ENCODE results near the gene PROKR1.
"Not testable (repeated sequence)": the region's sequence is repeated elsewhere in the genome, so short reads cannot be mapped to it uniquely, and the experiment has no call there.

Gene PROKR1

DNA sequence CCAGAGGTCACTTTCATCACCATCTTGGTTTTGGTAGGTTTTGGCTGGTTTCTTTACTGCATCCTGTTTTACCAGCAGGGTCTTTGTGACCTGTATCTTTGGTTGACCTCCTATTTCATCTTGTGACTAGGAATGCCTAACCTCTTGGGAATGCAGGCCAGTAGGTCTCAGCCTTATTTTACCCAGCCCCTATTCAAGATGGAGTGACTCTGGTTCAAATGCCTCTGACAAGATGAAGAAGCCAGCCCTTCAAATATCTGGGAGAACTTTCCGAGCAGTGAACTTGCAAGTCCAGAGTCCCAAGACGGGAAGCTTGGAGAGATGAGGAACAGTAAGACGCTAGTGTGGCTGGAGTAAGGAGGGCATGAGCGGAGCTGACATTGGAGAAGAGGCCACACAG, 28.6 kb downstream of the PROKR1 start:
- H3K9me3 ChIP-seq (ENCODE audit: control insufficient read depth, insufficient read depth, low read length) = no peaks in the 10 kb centered on the region; the same call in none of the 2 replicates

DNA sequence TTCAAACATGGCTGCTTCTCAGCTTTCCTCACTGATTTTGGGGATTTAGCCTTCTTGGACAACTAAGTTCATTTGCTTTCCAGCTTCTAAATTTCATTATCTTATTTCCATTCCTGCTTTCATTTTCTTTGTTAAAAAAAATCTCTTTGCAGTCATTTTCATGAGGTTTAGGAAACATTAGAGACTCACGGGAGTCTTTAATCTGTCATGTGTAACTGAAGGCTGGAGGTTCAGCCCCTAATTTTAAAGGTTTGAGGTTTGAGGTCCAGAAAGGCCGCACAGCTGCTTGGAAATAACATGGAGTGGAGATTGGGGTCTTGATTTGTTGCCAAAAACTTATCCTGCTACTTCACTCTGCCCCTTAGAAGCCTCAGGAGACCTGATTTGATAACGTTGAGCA, 30.3 kb downstream of the PROKR1 start:
- H3K9me3 ChIP-seq (ENCODE audit: control insufficient read depth, insufficient read depth, low read length) = no peaks in the 10 kb centered on the region; the same call in none of the 2 replicates
- H3K9ac ChIP-seq (ENCODE audit: low read depth, low read length) = no peak overlapping the region
- H3K4me1 ChIP-seq (ENCODE audit: insufficient read depth, low read length) = 0 out of 2 replicates have a peak, but pooled peaks cover 3% of the 10 kb centered on the region
- no peaks in the 10 kb centered on the region for H3K36me3 ChIP-seq (ENCODE audit: insufficient read depth, low read length)

More for the DNA sequence above, 28.6 kb downstream of the PROKR1 start:
- no peaks in the 10 kb centered on the region for H3K36me3 ChIP-seq (ENCODE audit: insufficient read depth, low read length)
- H3K9ac ChIP-seq (ENCODE audit: low read depth, low read length) = no peak overlapping the region
- H3K4me1 ChIP-seq (ENCODE audit: insufficient read depth, low read length) = 0 out of 2 replicates have a peak, but pooled peaks cover 3% of the 10 kb centered on the region

GRCh38 chr2:68675470-68675869, 32.1 kb downstream of the PROKR1 start:
- H3K9me3 ChIP-seq (ENCODE audit: control insufficient read depth, insufficient read depth, low read length) = peaks cover 2% of the 10 kb centered on the region
- no peak overlapping the region for H3K9ac ChIP-seq (ENCODE audit: low read depth, low read length)
- H3K36me3 ChIP-seq (ENCODE audit: insufficient read depth, low read length) = no peaks in the 10 kb centered on the region
- peaks cover 6% of the 10 kb centered on the region; the same call in 1 of the 2 replicates for H3K4me1 ChIP-seq (ENCODE audit: insufficient read depth, low read length)

DNA sequence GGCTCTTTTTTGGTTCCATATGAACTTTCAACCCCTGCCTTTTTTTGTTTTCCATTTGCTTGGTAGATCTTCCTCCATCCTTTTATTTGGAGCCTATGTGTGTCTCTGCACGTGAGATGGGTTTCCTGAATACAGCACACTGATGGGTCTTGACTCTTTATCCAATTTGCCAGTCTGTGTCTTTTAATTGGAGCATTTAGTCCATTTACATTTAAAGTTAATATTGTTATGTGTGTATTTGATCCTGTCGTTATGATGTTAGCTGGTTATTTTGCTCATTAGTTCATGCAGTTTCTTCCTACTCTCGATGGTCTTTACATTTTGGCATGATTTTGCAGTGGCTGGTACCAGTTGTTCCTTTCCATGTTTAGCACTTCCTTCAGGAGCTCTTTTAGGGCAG, 34.5 kb downstream of the PROKR1 start:
- not testable (repeated sequence) for H3K9me3 ChIP-seq (ENCODE audit: control insufficient read depth, insufficient read depth, low read length); H3K36me3 ChIP-seq (ENCODE audit: insufficient read depth, low read length); H3K9ac ChIP-seq (ENCODE audit: low read depth, low read length); H3K4me1 ChIP-seq (ENCODE audit: insufficient read depth, low read length)

DNA sequence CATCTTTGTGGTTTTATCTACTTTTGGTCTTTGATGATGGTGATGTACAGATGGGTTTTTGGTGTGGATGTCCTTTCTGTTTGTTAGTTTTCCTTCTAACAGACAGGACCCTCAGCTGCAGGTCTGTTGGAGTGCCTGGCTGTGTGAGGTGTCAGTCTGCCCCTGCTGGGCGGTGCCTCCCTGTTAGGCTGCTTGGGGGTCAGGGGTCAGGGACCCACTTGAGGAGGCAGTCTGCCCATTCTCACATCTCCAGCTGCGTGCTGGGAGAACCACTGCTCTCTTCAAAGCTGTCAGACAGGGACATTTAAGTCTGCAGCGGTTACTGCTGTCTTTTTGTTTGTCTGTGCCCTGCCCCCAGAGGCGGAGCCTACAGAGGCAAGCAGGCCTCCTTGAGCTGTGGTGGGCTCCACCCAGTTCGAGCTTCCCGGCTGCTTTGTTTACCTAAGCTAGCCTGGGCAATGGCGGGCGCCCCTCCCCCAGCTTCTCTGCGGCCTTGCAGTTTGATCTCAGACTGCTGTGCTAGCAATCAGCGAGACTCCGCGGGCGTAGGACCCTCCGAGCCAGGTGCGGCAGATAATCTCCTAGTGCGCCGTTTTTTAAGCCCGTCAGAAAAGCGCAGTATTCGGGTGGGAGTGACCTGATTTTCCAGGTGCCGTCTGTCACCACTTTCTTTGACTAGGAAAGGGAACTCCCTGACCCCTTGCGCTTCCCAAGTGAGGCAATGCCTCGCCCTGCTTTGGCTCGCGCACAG, 36.0 kb downstream of the PROKR1 start:
- peak overlapping the region; percentile 44; the same call in 1 of the 2 replicates for H3K9ac ChIP-seq (ENCODE audit: low read depth, low read length)
- H3K9me3 ChIP-seq (ENCODE audit: control insufficient read depth, insufficient read depth, low read length); H3K4me1 ChIP-seq (ENCODE audit: insufficient read depth, low read length); H3K36me3 ChIP-seq (ENCODE audit: insufficient read depth, low read length): not testable (repeated sequence)

- H3K36me3 ChIP-seq (ENCODE audit: insufficient read depth, low read length) = not testable (repeated sequence)
- peak overlapping the region; percentile 45; the same call in 1 of the 2 replicates for H3K9ac ChIP-seq (ENCODE audit: low read depth, low read length)
Measured at GRCh38 chr2:68679917-68680267, 36.5 kb downstream of the PROKR1 start.

GRCh38 chr2:68684197-68684596, 40.8 kb downstream of the PROKR1 start:
- H3K4me1 ChIP-seq (ENCODE audit: insufficient read depth, low read length) = peaks cover 11% of the 10 kb centered on the region
- H3K9me3 ChIP-seq (ENCODE audit: control insufficient read depth, insufficient read depth, low read length) = peaks cover 3% of the 10 kb centered on the region; the same call in 1 of the 2 replicates
- peaks cover 6% of the 10 kb centered on the region for H3K36me3 ChIP-seq (ENCODE audit: insufficient read depth, low read length)
- H3K9ac ChIP-seq (ENCODE audit: low read depth, low read length) = no peak overlapping the region

More at GRCh38 chr2:68679917-68680267, 36.5 kb downstream of the PROKR1 start:
- H3K4me1 ChIP-seq (ENCODE audit: insufficient read depth, low read length); H3K9me3 ChIP-seq (ENCODE audit: control insufficient read depth, insufficient read depth, low read length): not testable (repeated sequence)

DNA sequence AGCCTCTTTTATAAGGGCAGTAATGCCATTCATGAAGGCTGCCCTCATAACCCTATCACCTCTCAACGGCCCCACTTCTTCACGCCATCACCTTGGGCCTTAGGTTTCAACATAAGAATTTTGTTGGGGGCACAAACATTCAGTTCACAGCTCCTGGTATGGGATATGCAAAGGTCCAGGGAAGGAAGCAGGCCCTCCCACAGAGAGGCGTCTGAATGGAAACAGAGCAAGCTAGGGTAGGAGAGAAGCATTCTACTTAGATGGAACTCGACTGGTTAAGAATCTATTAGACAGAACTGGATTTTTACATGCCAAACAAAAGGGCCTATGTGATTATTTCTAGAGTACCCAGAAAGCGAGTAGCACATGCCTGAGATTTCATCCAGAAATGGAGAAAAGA, 42.8 kb downstream of the PROKR1 start:
- H3K9ac ChIP-seq (ENCODE audit: low read depth, low read length) = no peak overlapping the region
- peaks cover 20% of the 10 kb centered on the region for H3K4me1 ChIP-seq (ENCODE audit: insufficient read depth, low read length)

GRCh38 chr2:68687018-68687417, 43.6 kb downstream of the PROKR1 start:
- Histone ChIP-seq H3K9ac (ENCODE audit: low read depth, low read length) (no peak overlapping the region), H3K4me1 (ENCODE audit: insufficient read depth, low read length) (peaks cover 20% of the 10 kb centered on the region), H3K9me3 (ENCODE audit: control insufficient read depth, insufficient read depth, low read length) (no peaks in the 10 kb centered on the region; the same call in 1 of the 2 replicates), H3K36me3 (ENCODE audit: insufficient read depth, low read length) (no peaks in the 10 kb centered on the region)

More for the DNA sequence above, 42.8 kb downstream of the PROKR1 start:
- H3K36me3 ChIP-seq (ENCODE audit: insufficient read depth, low read length) = peaks cover 6% of the 10 kb centered on the region
- H3K9me3 ChIP-seq (ENCODE audit: control insufficient read depth, insufficient read depth, low read length) = no peaks in the 10 kb centered on the region; the same call in 1 of the 2 replicates

DNA sequence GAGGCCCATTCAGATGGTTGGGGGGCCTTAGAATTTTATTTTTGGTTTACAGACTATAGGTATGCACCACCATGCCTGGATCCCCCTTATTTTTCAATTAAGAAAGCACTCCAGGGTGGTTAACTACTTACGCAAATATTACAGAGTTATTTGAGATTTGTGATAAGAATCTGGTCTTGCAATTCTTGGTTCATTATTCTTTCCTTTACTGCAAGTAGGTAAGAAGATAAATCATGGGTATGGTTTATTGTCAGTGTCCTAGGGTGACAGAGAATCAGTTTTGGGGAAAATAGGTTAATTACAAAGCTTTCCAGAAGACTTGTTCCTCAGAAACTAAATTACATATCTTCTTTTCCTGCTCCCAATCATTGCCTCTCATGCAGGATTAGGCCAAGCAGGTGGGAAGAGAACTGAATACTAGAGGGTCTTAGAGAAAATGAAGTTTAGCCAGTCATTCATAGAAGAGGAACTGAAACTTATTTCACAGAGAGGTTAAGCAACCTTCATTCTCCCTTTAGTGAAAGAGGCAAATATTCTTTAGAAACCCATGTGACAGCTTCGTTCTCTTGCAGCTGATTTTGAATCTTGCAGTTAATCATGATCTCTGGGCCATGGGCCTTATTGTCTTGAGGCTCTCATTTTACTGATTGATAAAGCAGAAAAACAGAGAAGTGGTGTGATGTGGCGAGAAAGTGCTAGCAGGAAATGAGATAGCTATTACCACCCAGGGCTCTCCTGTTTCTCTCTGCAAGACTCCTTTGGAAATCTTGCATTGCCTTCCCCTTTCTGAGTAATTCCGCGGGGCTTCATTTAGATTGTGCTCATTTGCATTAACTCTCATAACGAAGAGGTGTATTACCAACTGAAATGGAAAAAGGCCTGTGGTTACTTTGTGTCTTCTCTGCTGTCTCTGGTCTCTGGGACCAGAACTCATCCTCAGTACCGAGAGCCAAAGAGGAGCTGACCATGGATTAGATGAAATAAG, 46.5 kb downstream of the PROKR1 start:
- Histone ChIP-seq H3K9me3 (ENCODE audit: control insufficient read depth, insufficient read depth, low read length) (no peaks in the 10 kb centered on the region; the same call in 1 of the 2 replicates), H3K36me3 (ENCODE audit: insufficient read depth, low read length) (no peaks in the 10 kb centered on the region), H3K9ac (ENCODE audit: low read depth, low read length) (no peak overlapping the region), H3K4me1 (ENCODE audit: insufficient read depth, low read length) (peaks cover 20% of the 10 kb centered on the region)

- Histone ChIP-seq H3K4me1 (ENCODE audit: insufficient read depth, low read length) (peaks cover 18% of the 10 kb centered on the region), H3K36me3 (ENCODE audit: insufficient read depth, low read length) (no peaks in the 10 kb centered on the region), H3K9me3 (ENCODE audit: control insufficient read depth, insufficient read depth, low read length) (no peaks in the 10 kb centered on the region; the same call in 1 of the 2 replicates), H3K9ac (ENCODE audit: low read depth, low read length) (no peak overlapping the region)
Measured at GRCh38 chr2:68690851-68691250, 47.5 kb downstream of the PROKR1 start.

DNA sequence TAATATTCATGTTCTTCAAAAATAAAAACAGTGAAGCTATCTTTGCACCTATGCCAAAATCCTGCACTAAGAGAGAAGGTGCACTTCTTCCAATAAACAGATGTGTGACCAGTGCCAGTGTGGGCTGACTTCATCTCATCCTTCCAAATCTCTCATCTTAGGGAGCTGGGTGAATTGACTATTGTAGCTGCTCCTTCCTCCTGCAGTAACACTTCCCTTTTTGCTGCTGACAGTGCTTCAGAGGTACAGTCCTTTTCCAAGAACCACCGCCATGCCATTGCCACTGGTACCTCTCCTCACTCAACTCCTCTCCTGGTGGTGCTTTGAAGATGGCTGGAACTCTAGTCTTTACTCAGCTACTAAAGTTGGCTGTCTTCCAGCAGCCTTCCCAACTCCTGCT, 49.1 kb downstream of the PROKR1 start:
- Histone ChIP-seq H3K9ac (ENCODE audit: low read depth, low read length) (no peak overlapping the region), H3K9me3 (ENCODE audit: control insufficient read depth, insufficient read depth, low read length) (peaks cover 6% of the 10 kb centered on the region), H3K36me3 (ENCODE audit: insufficient read depth, low read length) (no peaks in the 10 kb centered on the region), H3K4me1 (ENCODE audit: insufficient read depth, low read length) (peaks cover 12% of the 10 kb centered on the region; the same call in 1 of the 2 replicates)

- Histone ChIP-seq H3K9me3 (ENCODE audit: control insufficient read depth, insufficient read depth, low read length) (peaks cover 6% of the 10 kb centered on the region; the same call in 1 of the 2 replicates), H3K36me3 (ENCODE audit: insufficient read depth, low read length) (no peaks in the 10 kb centered on the region), H3K4me1 (ENCODE audit: insufficient read depth, low read length) (peaks cover 12% of the 10 kb centered on the region; the same call in 1 of the 2 replicates), H3K9ac (ENCODE audit: low read depth, low read length) (no peak overlapping the region)
Measured at GRCh38 chr2:68693951-68694350, 50.6 kb downstream of the PROKR1 start.

DNA sequence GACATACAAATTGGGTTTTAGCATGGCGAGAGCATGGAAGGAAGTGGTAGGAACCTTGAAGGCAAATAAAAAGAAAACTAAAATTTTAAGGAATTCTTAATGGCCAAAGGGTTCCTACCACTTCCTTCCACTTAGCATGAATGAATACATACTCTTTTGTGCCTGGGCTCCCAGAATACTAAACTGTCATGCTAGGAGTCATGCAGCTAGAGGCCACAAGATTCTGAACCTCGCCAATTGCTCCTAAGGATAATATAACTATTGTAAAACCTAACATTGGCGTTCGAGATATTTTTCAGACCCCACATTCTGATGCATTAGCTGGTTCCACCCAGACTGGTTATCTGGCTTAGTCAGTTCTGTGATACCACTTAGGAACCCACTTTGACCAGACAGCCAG, 52.6 kb downstream of the PROKR1 start:
- Histone ChIP-seq H3K9ac (ENCODE audit: low read depth, low read length) (no peak overlapping the region), H3K9me3 (ENCODE audit: control insufficient read depth, insufficient read depth, low read length) (peaks cover 6% of the 10 kb centered on the region; the same call in 1 of the 2 replicates), H3K36me3 (ENCODE audit: insufficient read depth, low read length) (no peaks in the 10 kb centered on the region), H3K4me1 (ENCODE audit: insufficient read depth, low read length) (no peaks in the 10 kb centered on the region)

Data from ES-I3 (cell line).